Chondrocyte (in vitro differentiated cells): ENCODE results near the gene COL4A2. TPM values are rescaled to one million over a fixed set of nuclear protein-coding genes. Genes with fewer than 3 reads are reported as not detected.
"Not testable (repeated sequence)": the region's sequence is repeated elsewhere in the genome, so short reads cannot be mapped to it uniquely, and the experiment has no call there.

Experiments used
- DNase-seq: peaks from one replicate; pipeline ENCODE4 v3.0.0; 2021; ENCODE audit warnings: mixed read lengths, low spot score
- H3K27ac Mint-ChIP-seq: one replicate; pipeline ENCODE4 v1.8.0; 2021; ENCODE audit warnings: mild to moderate bottlenecking, moderate library complexity, mixed read lengths; ENCODE audit not compliant: unreplicated experiment
- H3K27me3 Mint-ChIP-seq: 2 replicates; pipeline ENCODE4 v1.8.0; 2021; ENCODE audit warnings: low read depth, mixed read lengths
- H3K36me3 Mint-ChIP-seq: 2 replicates; pipeline ENCODE4 v1.8.0; 2021; ENCODE audit warnings: low read depth, mixed read lengths
- H3K4me1 Mint-ChIP-seq: 2 replicates; pipeline ENCODE4 v1.8.0; 2021; ENCODE audit warnings: low read depth, mild to moderate bottlenecking, mixed read lengths
- H3K4me3 Mint-ChIP-seq: one replicate; pipeline ENCODE4 v1.8.0; 2021; ENCODE audit warnings: mild to moderate bottlenecking, moderate library complexity, mixed read lengths; ENCODE audit not compliant: unreplicated experiment
- H3K9me3 Mint-ChIP-seq: 2 replicates; pipeline ENCODE4 v1.8.0; 2021; ENCODE audit warnings: low read depth, mixed read lengths
- CTCF ChIP-seq: fragments of 200-600 bp; sonication (generic); IDR thresholded peaks from 2 replicates; pipeline ENCODE4 v1.5.0; 2021; ENCODE audit warnings: antibody characterized with exemption, mild to moderate bottlenecking, moderate library complexity
- total RNA-seq: library from RNA; stranded (reverse); gene quantifications from 3 replicates; pipeline ENCODE4 v1.2.1, GENCODE V29; 2021

COL4A2 gene
- total RNA-seq, 1 donor from 2014 or later = 2,366 TPM

- H3K4me1 Mint-ChIP-seq = peaks cover 39% of the 10 kb centered on the region
- peaks cover 72% of the 10 kb centered on the region for H3K36me3 Mint-ChIP-seq
- no peak for DNase-seq
- H3K4me3 Mint-ChIP-seq = no peak overlapping the region
- H3K27ac Mint-ChIP-seq = peak overlapping the region; percentile 51
- no peaks in the 10 kb centered on the region for H3K9me3 Mint-ChIP-seq
- no peak for TF ChIP-seq CTCF
- H3K27me3 Mint-ChIP-seq = no peaks in the 10 kb centered on the region
These were observed 189.9 kb downstream of the COL4A2 start for GRCh38 chr13:110497003-110497402.

- H3K27me3 Mint-ChIP-seq, H3K9me3 Mint-ChIP-seq, H3K4me3 Mint-ChIP-seq, DNase-seq: not testable (repeated sequence)
- Mint-ChIP-seq H3K27ac (peak overlapping the region; percentile 3), H3K36me3 (peaks cover 72% of the 10 kb centered on the region), H3K4me1 (peaks cover 38% of the 10 kb centered on the region)
These were observed 190.8 kb downstream of the COL4A2 start for GRCh38 chr13:110497896-110498295.

GRCh38 chr13:110498327-110498726 is 191.2 kb downstream of the COL4A2 start:
- Mint-ChIP-seq H3K27me3 (no peaks in the 10 kb centered on the region), H3K27ac (peak overlapping the region; percentile 3), H3K4me3 (no peak overlapping the region), H3K9me3 (no peaks in the 10 kb centered on the region), H3K36me3 (peaks cover 70% of the 10 kb centered on the region), H3K4me1 (peaks cover 37% of the 10 kb centered on the region)
- no peak for DNase-seq
- TF ChIP-seq CTCF = no peak

GRCh38 chr13:110498765-110499164 is 191.7 kb downstream of the COL4A2 start:
- Mint-ChIP-seq H3K27me3 (no peaks in the 10 kb centered on the region), H3K27ac (no peak overlapping the region), H3K4me1 (peaks cover 37% of the 10 kb centered on the region), H3K9me3 (no peaks in the 10 kb centered on the region), H3K36me3 (peaks cover 71% of the 10 kb centered on the region), H3K4me3 (no peak overlapping the region)
- DNase-seq = no peak
- TF ChIP-seq CTCF = no peak

GRCh38 chr13:110499621-110500281 is 192.7 kb downstream of the COL4A2 start:
- no peaks in the 10 kb centered on the region for H3K9me3 Mint-ChIP-seq
- peaks cover 67% of the 10 kb centered on the region for H3K36me3 Mint-ChIP-seq
- peaks cover 38% of the 10 kb centered on the region for H3K4me1 Mint-ChIP-seq
- TF ChIP-seq CTCF = no peak
- no peaks in the 10 kb centered on the region for H3K27me3 Mint-ChIP-seq
- peak overlapping the region; percentile 42 for H3K27ac Mint-ChIP-seq
- H3K4me3 Mint-ChIP-seq = no peak overlapping the region
- DNase-seq = no peak

- Mint-ChIP-seq H3K36me3 (peaks cover 65% of the 10 kb centered on the region), H3K27ac (peak overlapping the region; percentile 28), H3K9me3 (no peaks in the 10 kb centered on the region), H3K4me3 (no peak overlapping the region), H3K27me3 (no peaks in the 10 kb centered on the region), H3K4me1 (peaks cover 41% of the 10 kb centered on the region)
- no peak for TF ChIP-seq CTCF
- no peak for DNase-seq
These were observed 193.3 kb downstream of the COL4A2 start for GRCh38 chr13:110500341-110500740.
